HG03378 (cell line): ENCODE measurements around the gene MUS81.
A peak's percentile ranks its signal among the peaks of the same experiment; 100 is the strongest.
"Not testable (repeated sequence)": the region's sequence is repeated elsewhere in the genome, so short reads cannot be mapped to it uniquely, and the experiment has no call there.

Source experiments
- ATAC-seq: cut with Tn5 transposase; IDR thresholded peaks from one replicate; pipeline ENCODE4 v1.9.1; 2021; ENCODE audit warnings: mild to moderate bottlenecking, moderate library complexity; ENCODE audit not compliant: unreplicated experiment

Gene MUS81

GRCh38 chr11:65860278-65861164 is at the start of gene MUS81:
Gene MUS81 (plus strand): TSS chr11:65860433. CDS start chr11:65860754, 321 bp downstream.
- ATAC-seq: peak; percentile 23

- ATAC-seq: no peak
These were observed 48.3 kb upstream of the MUS81 start for GRCh38 chr11:65811764-65812475.

- no peak for ATAC-seq
These were observed 45.9 kb upstream of the MUS81 start for GRCh38 chr11:65814131-65814985.

GRCh38 chr11:65814986-65815565 is 45.2 kb upstream of the MUS81 start:
- no peak for ATAC-seq

- ATAC-seq: no peak
These were observed 43.5 kb upstream of the MUS81 start for GRCh38 chr11:65816696-65817095.

- no peak for ATAC-seq
These were observed 42.9 kb upstream of the MUS81 start for GRCh38 chr11:65817312-65817834.

GRCh38 chr11:65817835-65818680 is 42.2 kb upstream of the MUS81 start:
- ATAC-seq: peak; percentile 62

- ATAC-seq: no peak
These were observed 39.1 kb upstream of the MUS81 start for GRCh38 chr11:65821107-65821506.

GRCh38 chr11:65822776-65823528 is 37.3 kb upstream of the MUS81 start:
- ATAC-seq: no peak

- ATAC-seq: no peak
These were observed 33.1 kb upstream of the MUS81 start for GRCh38 chr11:65826984-65827735.

GRCh38 chr11:65829459-65829858 is 30.8 kb upstream of the MUS81 start:
- no peak for ATAC-seq

GRCh38 chr11:65832231-65832630 is 28.0 kb upstream of the MUS81 start:
- ATAC-seq: not testable (repeated sequence)

- no peak for ATAC-seq
These were observed 26.8 kb upstream of the MUS81 start, which contains the start of gene SNX32 for GRCh38 chr11:65833297-65834030. Gene SNX32 (plus strand): TSS chr11:65833963. CDS start chr11:65834066, 103 bp downstream.

GRCh38 chr11:65834202-65834601 is 26.0 kb upstream of the MUS81 start:
- no peak for ATAC-seq

- ATAC-seq: no peak
These were observed 18.1 kb upstream of the MUS81 start for GRCh38 chr11:65842144-65842543.

GRCh38 chr11:65843811-65844210 is 16.4 kb upstream of the MUS81 start:
- no peak for ATAC-seq

- no peak for ATAC-seq
These were observed 15.9 kb upstream of the MUS81 start for GRCh38 chr11:65844231-65844872.
